B cell (primary cell): ENCODE results near the gene PIAS3. TPM values are rescaled to one million over a fixed set of nuclear protein-coding genes. Genes with fewer than 3 reads are reported as not detected.
A peak's percentile ranks its signal among the peaks of the same experiment; 100 is the strongest.

Experiments
- ATAC-seq: fragments of 200-7000 bp; cut with Tn5 transposase; one replicate; pipeline ENCODE4 v1.10.0; 2021; ENCODE audit warnings: low read depth, mild to moderate bottlenecking, moderate number of reproducible peaks, moderate library complexity
- CTCF ChIA-PET: fragments of 350-600 bp; sonication (Branson Sonifier 250); formaldehyde crosslinking; loops from one replicate; lab custom pipeline; 2021; ENCODE audit warnings: antibody characterized with exemption, inconsistent platforms; lab: Charles Lee
- POLR2A ChIA-PET: fragments of 350-600 bp; sonication (Branson Sonifier 250); formaldehyde crosslinking; loops from one replicate; lab custom pipeline; 2021; ENCODE audit warnings: antibody characterized with exemption; lab: Charles Lee
- DNase-seq: peaks from one replicate; pipeline ENCODE4 v3.0.0; 2013
- H2AFZ ChIP-seq: 2 replicates; pipeline ENCODE4 v1.6.1; 2012; ENCODE audit warnings: mild to moderate bottlenecking, low read depth, low read length; ENCODE audit not compliant: insufficient read depth, poor library complexity, severe bottlenecking
- H3K27ac ChIP-seq, 2 donors: 1 replicate in 1 of 2; 2 replicates in 1 of 2; pipeline ENCODE4 v1.5.1; 2012 to 2013; ENCODE audit warnings: low read length in 2 of 2, mild to moderate bottlenecking in 2 of 2, moderate library complexity in 1 of 2
- H3K27me3 ChIP-seq, 4 experiments: fragments of 200-600 bp in 1 of 4; sonication (generic) in 1 of 4; replicated peaks in 1 of 4; 1 replicate in 2 of 4; 2 replicates in 2 of 4; pipeline versions ENCODE4 v1.6.1 to v1.7.0; 2013 to 2016; ENCODE audit warnings: low read length in 3 of 4, mild to moderate bottlenecking in 2 of 4, mixed read lengths in 1 of 4, moderate library complexity in 1 of 4; ENCODE audit not compliant: insufficient read depth in 4 of 4, control insufficient read depth in 3 of 4; ENCODE audit errors: control extremely low read depth in 1 of 4
- H3K36me3 ChIP-seq, 2 experiments: replicated peaks in 1 of 2; 1 replicate in 1 of 2; 2 replicates in 1 of 2; pipeline versions ENCODE4 v1.6.1 to v1.7.1; 2013; ENCODE audit warnings: low read length in 1 of 2; ENCODE audit not compliant: insufficient read depth in 2 of 2, control insufficient read depth in 1 of 2; ENCODE audit errors: control extremely low read depth in 1 of 2, extremely low read depth in 1 of 2
- H3K4me1 ChIP-seq, 2 donors: fragments of 200-600 bp in 1 of 2; sonication (generic) in 1 of 2; 1 replicate in 1 of 2; 2 replicates in 1 of 2; pipeline versions ENCODE4 v1.5.1 to v1.6.1; 2013 to 2017; ENCODE audit warnings: low read length in 2 of 2; ENCODE audit not compliant: control insufficient read depth in 2 of 2, insufficient read depth in 2 of 2
- H3K4me2 ChIP-seq: replicated peaks from 2 replicates; pipeline ENCODE3; 2012; ENCODE audit warnings: mild to moderate bottlenecking, low read depth, low read length; ENCODE audit not compliant: poor library complexity, severe bottlenecking
- H3K4me3 ChIP-seq, 5 experiments: fragments of 200-600 bp in 1 of 5; sonication (generic) in 1 of 5; 1 replicate in 3 of 5; 2 replicates in 2 of 5; pipeline versions ENCODE4 v1.5.1 to v1.7.0; 2011 to 2016; ENCODE audit warnings: low read length in 4 of 5, mild to moderate bottlenecking in 4 of 5, low read depth in 2 of 5, control low read depth in 1 of 5, moderate library complexity in 1 of 5; ENCODE audit not compliant: insufficient read depth in 1 of 5; ENCODE audit errors: control extremely low read depth in 1 of 5, extremely low read depth in 1 of 5
- H3K79me2 ChIP-seq: fragments of 200-600 bp; sonication (generic); one replicate; pipeline ENCODE4 v1.6.0; 2016; ENCODE audit warnings: low read length; ENCODE audit not compliant: control insufficient read depth, insufficient read depth
- H3K9ac ChIP-seq: fragments of 200-600 bp; sonication (generic); 2 replicates; pipeline ENCODE4 v1.6.1; 2017; ENCODE audit warnings: mild to moderate bottlenecking, low read length, moderate library complexity
- H3K9me3 ChIP-seq, 3 donors: one replicate each; pipeline versions ENCODE4 v1.6.1 to v1.7.1; 2013; ENCODE audit warnings: low read length in 2 of 3; ENCODE audit not compliant: control insufficient read depth in 2 of 3, insufficient read depth in 1 of 3; ENCODE audit errors: control extremely low read depth in 1 of 3
- H4K20me1 ChIP-seq: 2 replicates; pipeline ENCODE4 v1.6.0; 2012; ENCODE audit warnings: mild to moderate bottlenecking, low read length; ENCODE audit not compliant: insufficient read depth, control insufficient read depth, poor library complexity, severe bottlenecking
- H3K27ac Mint-ChIP-seq: one replicate; pipeline ENCODE4 v1.8.0; 2021; ENCODE audit warnings: mixed read lengths
- H3K27me3 Mint-ChIP-seq: one replicate; pipeline ENCODE4 v1.8.0; 2021; ENCODE audit warnings: mixed read lengths
- H3K4me1 Mint-ChIP-seq: one replicate; pipeline ENCODE4 v1.8.0; 2021; ENCODE audit warnings: mixed read lengths
- H3K4me3 Mint-ChIP-seq: one replicate; pipeline ENCODE4 v1.8.0; 2021; ENCODE audit warnings: mixed read lengths
- H3K9me3 Mint-ChIP-seq: one replicate; pipeline ENCODE4 v1.8.0; 2022; ENCODE audit warnings: mixed read lengths; ENCODE audit not compliant: insufficient read depth
- EZH2 ChIP-seq: IDR thresholded peaks from 2 replicates; pipeline ENCODE4 v1.6.1; 2012; ENCODE audit warnings: borderline replicate concordance, low read depth, mild to moderate bottlenecking, moderate library complexity, low read length; ENCODE audit not compliant: insufficient read depth, poor library complexity, severe bottlenecking
- WGBS: methylation state at CpG from one replicate; pipeline ENCODE4 v1.1.5; 2013; ENCODE audit warnings: missing lambda C conversion rate; ENCODE audit not compliant: insufficient coverage; 5-methylcytosine and 5-hydroxymethylcytosine counted together
- intact Hi-C: fragments of 100-400 bp; cut with micrococcal nuclease; formaldehyde crosslinking; loops from one replicate; pipeline ENCODE4 v1.10.0; 2022
- polyA plus RNA-seq: library from polyadenylated mRNA; depleted of rRNA; stranded (reverse); fragments of >200 nt; gene quantifications from 2 replicates; pipeline ENCODE4 v1.2.3, GENCODE V29; 2012
- total RNA-seq, 2 donors: library from RNA; stranded (reverse); fragments of 120-200 nt in 1 of 2; gene quantifications; 1 replicate in 1 of 2; 2 replicates in 1 of 2; pipeline versions ENCODE4 v1.2.3 to v1.2.4, GENCODE V29; 2013 to 2022
- TF ChIP-seq, protein P1 (sequence below): fragments of 200-600 bp; IDR thresholded peaks from one replicate; pipeline ENCODE4 v1.8.0; 2022; ENCODE audit warnings: antibody characterized with exemption, mild to moderate bottlenecking

The PIAS3 gene
- total and polyA plus RNA-seq, 2 donors (not counting 1 experiment from before 2014, with no cell fraction given): 23.2 to 45.0 TPM

DNA sequence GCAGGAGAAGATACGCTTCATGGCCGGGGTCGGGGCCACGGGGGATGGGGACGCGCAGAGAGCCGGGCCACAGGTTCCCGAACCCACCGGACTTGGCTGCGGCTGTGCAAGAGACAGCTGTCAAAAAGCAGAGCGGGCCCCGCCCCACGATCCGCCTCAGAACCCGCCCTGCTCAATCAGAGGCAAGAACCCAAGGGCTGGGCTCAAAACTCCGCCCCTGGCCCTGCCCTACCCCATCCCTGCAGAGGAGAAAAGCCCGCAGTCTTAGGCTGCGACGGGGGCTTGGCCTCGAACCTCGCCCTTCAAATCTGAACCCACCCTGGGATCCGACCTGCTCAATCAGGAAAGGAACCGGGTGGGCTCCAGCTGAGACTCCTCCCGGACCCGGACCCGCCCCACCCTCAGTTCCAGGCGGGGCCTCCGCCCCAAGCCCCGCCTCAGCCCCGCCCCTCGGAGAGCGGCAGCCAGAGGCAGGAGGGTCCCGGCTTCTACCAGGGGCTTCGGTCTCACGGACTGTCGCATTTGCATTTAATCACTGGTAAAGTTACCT lies 26.9 kb upstream of the PIAS3 start, which contains the start of gene ANKRD35:
ANKRD35 (minus strand) TSS at position 129 of the 550 bp plus-strand sequence; CDS start at position 21, 108 bp downstream.
- ATAC-seq (peak; percentile 99), DNase-seq (peak; percentile 91)
- peaks cover 22% of the 10 kb centered on the region for H3K4me1 Mint-ChIP-seq
- H3K4me1 ChIP-seq: peaks cover 11 to 12% of the 10 kb centered on the region in 2 donors
- peak within 1 kb of the TSS; percentile 71 for H3K9ac ChIP-seq
- peaks cover 29% of the 10 kb centered on the region for H3K27me3 Mint-ChIP-seq
- no peak within 1 kb of the TSS for H3K27ac ChIP-seq
- H4K20me1 ChIP-seq: no peaks in the 10 kb centered on the region
- H3K27ac Mint-ChIP-seq: peak within 1 kb of the TSS; percentile 26
- H3K9me3 ChIP-seq: no peaks in the 10 kb centered on the region
- H3K4me3 ChIP-seq: peak within 1 kb of the TSS; percentile 12 to 84 (median 63)
- peak within 1 kb of the TSS; percentile 90 for H3K4me2 ChIP-seq
- POLR2A ChIA-PET: interaction anchor here (0.8 to 4.2 kb wide), 3 partner anchors 27 to 41 kb away, joined by 4 to 22 read pairs (median 4); partner anchors contain the start of genes NUDT17, PEX11B and PIAS3
- H3K79me2 ChIP-seq: no peaks in the 10 kb centered on the region
- H3K9me3 Mint-ChIP-seq: no peaks in the 10 kb centered on the region
- H3K4me3 Mint-ChIP-seq: peak within 1 kb of the TSS; percentile 87
- intact Hi-C loops: loop anchor here (1.0 to 5.0 kb wide), 3 partner anchors 27 to 39 kb away; partner anchors contain the start of genes NUDT17, PEX11B and PIAS3
- no peak for TF ChIP-seq EZH2
- TF ChIP-seq, protein P1, sequence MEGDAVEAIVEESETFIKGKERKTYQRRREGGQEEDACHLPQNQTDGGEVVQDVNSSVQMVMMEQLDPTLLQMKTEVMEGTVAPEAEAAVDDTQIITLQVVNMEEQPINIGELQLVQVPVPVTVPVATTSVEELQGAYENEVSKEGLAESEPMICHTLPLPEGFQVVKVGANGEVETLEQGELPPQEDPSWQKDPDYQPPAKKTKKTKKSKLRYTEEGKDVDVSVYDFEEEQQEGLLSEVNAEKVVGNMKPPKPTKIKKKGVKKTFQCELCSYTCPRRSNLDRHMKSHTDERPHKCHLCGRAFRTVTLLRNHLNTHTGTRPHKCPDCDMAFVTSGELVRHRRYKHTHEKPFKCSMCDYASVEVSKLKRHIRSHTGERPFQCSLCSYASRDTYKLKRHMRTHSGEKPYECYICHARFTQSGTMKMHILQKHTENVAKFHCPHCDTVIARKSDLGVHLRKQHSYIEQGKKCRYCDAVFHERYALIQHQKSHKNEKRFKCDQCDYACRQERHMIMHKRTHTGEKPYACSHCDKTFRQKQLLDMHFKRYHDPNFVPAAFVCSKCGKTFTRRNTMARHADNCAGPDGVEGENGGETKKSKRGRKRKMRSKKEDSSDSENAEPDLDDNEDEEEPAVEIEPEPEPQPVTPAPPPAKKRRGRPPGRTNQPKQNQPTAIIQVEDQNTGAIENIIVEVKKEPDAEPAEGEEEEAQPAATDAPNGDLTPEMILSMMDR: no peak
- no peaks in the 10 kb centered on the region for H3K36me3 ChIP-seq
- WGBS: under 1% methylated on average over 31 of the region's 36 CpGs
- H3K27me3 ChIP-seq: peaks cover 0 to 24% (median 18%) of the 10 kb centered on the region in 4 experiments
- CTCF ChIA-PET: interaction anchor here (0.9 to 2.4 kb wide), 3 partner anchors 14 to 79 kb away, joined by 3 to 9 read pairs (median 3); partner anchors contain the start of genes ANKRD34A, NUDT17 and POLR3GL
- H2AFZ ChIP-seq: peak within 1 kb of the TSS; percentile 89

DNA sequence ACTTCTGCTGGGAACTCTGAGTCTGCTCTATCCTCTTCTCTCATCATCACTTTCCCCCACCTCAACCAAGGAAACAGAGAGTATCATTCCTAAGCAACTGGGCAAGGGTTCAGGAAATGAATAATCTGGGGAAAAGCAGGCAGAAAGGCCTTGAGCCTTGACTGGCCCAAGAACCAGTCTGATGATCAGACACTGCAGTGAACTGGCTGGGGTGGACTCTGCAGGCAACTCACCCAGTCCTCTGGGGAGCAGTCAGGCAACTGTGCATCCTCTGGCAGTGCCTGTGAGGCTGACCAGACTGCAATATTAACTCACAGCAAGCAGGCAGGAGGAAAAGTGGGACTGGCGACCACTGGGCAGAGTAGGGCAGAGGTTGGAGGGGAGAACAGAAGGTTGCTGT lies 25.8 kb upstream of the PIAS3 start:
- Histone ChIP-seq H3K36me3 (no peaks in the 10 kb centered on the region), H3K9ac (no peak overlapping the region), H3K27ac (no peak overlapping the region), H3K4me2 (peak overlapping the region; percentile 90), H3K27me3 (peaks cover 0 to 24% (median 18%) of the 10 kb centered on the region in 4 experiments), H3K79me2 (no peaks in the 10 kb centered on the region), H4K20me1 (no peaks in the 10 kb centered on the region), H3K4me1 (peaks cover 11 to 12% of the 10 kb centered on the region in 2 donors), H2AFZ (no peak overlapping the region), H3K4me3 (no peak overlapping the region), H3K9me3 (no peaks in the 10 kb centered on the region)
- Mint-ChIP-seq H3K9me3 (no peaks in the 10 kb centered on the region), H3K4me3 (peak overlapping the region; percentile 87), H3K27ac (no peak overlapping the region), H3K4me1 (peaks cover 22% of the 10 kb centered on the region), H3K27me3 (peaks cover 29% of the 10 kb centered on the region)
- CTCF ChIA-PET: interaction anchor here (1.4 to 2.4 kb wide), 3 partner anchors 8 to 39 kb away, joined by 3 to 9 read pairs (median 7); partner anchors contain the start of gene NUDT17
- DNase-seq (no peak), ATAC-seq (no peak)
- TF ChIP-seq EZH2: no peak
- TF ChIP-seq, protein P1: no peak
- intact Hi-C loops: loop anchor here (1.0 to 5.0 kb wide), 3 partner anchors 25 to 37 kb away; partner anchors contain the start of genes NUDT17, PEX11B and PIAS3
- POLR2A ChIA-PET: interaction anchor here (1.4 to 4.2 kb wide), 2 partner anchors 26 to 39 kb away, joined by 4 to 22 read pairs; partner anchors contain the start of genes NUDT17 and PIAS3
- 100% methylated on average over 1 of the region's 1 CpG for WGBS
